Dedifferentiated amniotic fluid mesenchymal stem cell (primary cell): ENCODE measurements around the gene HCRTR2.
"Not testable (repeated sequence)": the region's sequence is repeated elsewhere in the genome, so short reads cannot be mapped to it uniquely, and the experiment has no call there.

Experiments used
- DNase-seq: peaks from one replicate; pipeline ENCODE4 v3.0.0-alpha.2; 2016; ENCODE audit errors: extremely low spot score

HCRTR2 gene

GRCh38 chr6:55212156-55212555, 37.8 kb downstream of the HCRTR2 start:
- DNase-seq: peak; percentile 48

- no peak for DNase-seq
These were observed 46.6 kb downstream of the HCRTR2 start for GRCh38 chr6:55220961-55221360.

- no peak for DNase-seq
These were observed 53.5 kb downstream of the HCRTR2 start for GRCh38 chr6:55227862-55228261.

GRCh38 chr6:55239099-55239498, 64.8 kb downstream of the HCRTR2 start:
- DNase-seq: peak; percentile 26

GRCh38 chr6:55240975-55241605, 66.8 kb downstream of the HCRTR2 start:
- peak; percentile 72 for DNase-seq

- DNase-seq: no peak
These were observed 76.1 kb downstream of the HCRTR2 start for GRCh38 chr6:55250400-55250799.

GRCh38 chr6:55255113-55255512, 80.8 kb downstream of the HCRTR2 start:
- DNase-seq: no peak

GRCh38 chr6:55260181-55260580, 85.9 kb downstream of the HCRTR2 start:
- DNase-seq: no peak

- DNase-seq: no peak
These were observed 91.2 kb downstream of the HCRTR2 start for GRCh38 chr6:55265409-55266114.

- DNase-seq: no peak
These were observed 92.6 kb downstream of the HCRTR2 start for GRCh38 chr6:55266896-55267295.

GRCh38 chr6:55276745-55277530, 102.6 kb downstream of the HCRTR2 start:
- DNase-seq: peak; percentile 71

GRCh38 chr6:55277646-55278045, 103.3 kb downstream of the HCRTR2 start:
- no peak for DNase-seq

- no peak for DNase-seq
These were observed 106.9 kb downstream of the HCRTR2 start for GRCh38 chr6:55281215-55281614.

GRCh38 chr6:55282115-55282514, 107.8 kb downstream of the HCRTR2 start:
- no peak for DNase-seq

- no peak for DNase-seq
These were observed 112.5 kb downstream of the HCRTR2 start for GRCh38 chr6:55286824-55287223.

GRCh38 chr6:55290736-55291135, 116.4 kb downstream of the HCRTR2 start:
- DNase-seq: no peak

GRCh38 chr6:55293116-55293515, 118.8 kb downstream of the HCRTR2 start:
- no peak for DNase-seq

GRCh38 chr6:55297214-55297613, 122.9 kb downstream of the HCRTR2 start:
- not testable (repeated sequence) for DNase-seq

GRCh38 chr6:55299286-55299985, 125.1 kb downstream of the HCRTR2 start:
- DNase-seq: no peak

GRCh38 chr6:55304747-55305146, 130.4 kb downstream of the HCRTR2 start:
- no peak for DNase-seq

GRCh38 chr6:55319961-55320695, 145.8 kb downstream of the HCRTR2 start:
- DNase-seq: no peak
